K562 (cell line): ENCODE measurements around the gene BTF3L4. TPM values are rescaled to one million over a fixed set of nuclear protein-coding genes. Genes with fewer than 3 reads are reported as not detected.

ENCODE experiments used
- CEBPB ChIP-seq: fragments of 450-650 bp; IDR thresholded peaks from 2 replicates; pipeline ENCODE4 v1.6.1; 2016; ENCODE audit warnings: missing genetic modification characterization, missing compliant biosample characterization
- CSDE1 ChIP-seq, 2 experiments: fragments of 450-650 bp; IDR thresholded peaks; 2 replicates each; pipeline ENCODE4 v1.6.1; 2016; ENCODE audit warnings: mild to moderate bottlenecking in 1 of 2
- ESRRB ChIP-seq: fragments of 250-450 bp; sonication (Bioruptor Pico); IDR thresholded peaks from 2 replicates; pipeline ENCODE4 v1.5.0; 2020; ENCODE audit warnings: mild to moderate bottlenecking, moderate library complexity, borderline replicate concordance
- HMGN3 ChIP-seq: IDR thresholded peaks from 2 replicates; pipeline ENCODE4 v1.6.1; 2011; ENCODE audit warnings: borderline replicate concordance, low read depth, mild to moderate bottlenecking, mixed read lengths, low read length; ENCODE audit not compliant: insufficient read length; ENCODE audit errors: extremely low read depth
- KDM1A ChIP-seq, 2 experiments: fragments of 450-650 bp; IDR thresholded peaks; 2 replicates each; pipeline ENCODE4 v1.6.1; 2016; ENCODE audit warnings: mild to moderate bottlenecking in 2 of 2
- MCM2 ChIP-seq: fragments of 450-650 bp; IDR thresholded peaks from 2 replicates; pipeline ENCODE4 v1.6.1; 2017; ENCODE audit warnings: low read depth, mild to moderate bottlenecking
- MYNN ChIP-seq, 2 experiments: sonication (generic); formaldehyde crosslinking in 1 of 2; IDR thresholded peaks; 2 replicates each; pipeline versions ENCODE4 v1.5.0 to v1.6.1; 2016 to 2020; ENCODE audit warnings: antibody characterized with exemption in 1 of 2, missing genetic modification reagents in 1 of 2
- NONO ChIP-seq, 2 experiments: fragments of 200-400 bp in 1 of 2; fragments of 450-650 bp in 1 of 2; formaldehyde crosslinking in 1 of 2; IDR thresholded peaks; 2 replicates each; pipeline ENCODE4 v1.6.1; 2017; ENCODE audit warnings: low read depth in 2 of 2, mild to moderate bottlenecking in 2 of 2, moderate library complexity in 2 of 2, low read length in 1 of 2
- NR1H2 ChIP-seq: sonication (generic); formaldehyde crosslinking; IDR thresholded peaks from 2 replicates; pipeline ENCODE4 v1.4.0; 2020; ENCODE audit warnings: mild to moderate bottlenecking, missing genetic modification reagents
- POLR2H ChIP-seq: IDR thresholded peaks from 2 replicates; pipeline ENCODE4 v1.6.1; 2016; ENCODE audit warnings: missing genetic modification characterization, low read depth, mild to moderate bottlenecking, control low read depth, missing compliant biosample characterization, moderate library complexity
- PTRF ChIP-seq: fragments of 450-650 bp; IDR thresholded peaks from 2 replicates; pipeline ENCODE4 v1.6.1; 2016; ENCODE audit warnings: mild to moderate bottlenecking, missing genetic modification characterization, missing compliant biosample characterization
- RFX7 ChIP-seq: fragments of 250-450 bp; sonication (Bioruptor Pico); IDR thresholded peaks from 2 replicates; pipeline ENCODE4 v1.5.1; 2021; ENCODE audit warnings: mild to moderate bottlenecking
- SP1 ChIP-seq: sonication (generic); formaldehyde crosslinking; IDR thresholded peaks from 2 replicates; pipeline ENCODE4 v1.8.1; 2022; ENCODE audit warnings: mild to moderate bottlenecking, missing genetic modification reagents
- STAT5A ChIP-seq: IDR thresholded peaks from 2 replicates; pipeline ENCODE4 v1.6.1; 2012; ENCODE audit warnings: low read length, inconsistent platforms, borderline replicate concordance
- STAT5B ChIP-seq: fragments of 250-450 bp; sonication (Bioruptor Pico); IDR thresholded peaks from 2 replicates; pipeline ENCODE4 v1.8.0; 2021; ENCODE audit warnings: mild to moderate bottlenecking, inconsistent platforms
- ZNF124 ChIP-seq: sonication (generic); formaldehyde crosslinking; IDR thresholded peaks from 2 replicates; pipeline ENCODE4 v1.8.1; 2022; ENCODE audit warnings: missing genetic modification reagents
- ZNF134 ChIP-seq: fragments of 250-450 bp; sonication (Bioruptor Pico); conservative IDR thresholded peaks from 2 replicates; pipeline ENCODE4 v1.4.0; 2020
- ZNF324 ChIP-seq: fragments of 250-450 bp; sonication (Bioruptor Pico); IDR thresholded peaks from 2 replicates; pipeline ENCODE4 v1.4.0; 2020; ENCODE audit warnings: mild to moderate bottlenecking
- ZNF766 ChIP-seq: fragments of 200-800 bp; sonication (Bioruptor generic); conservative IDR thresholded peaks from 2 replicates; pipeline ENCODE4 v1.6.1; 2016; ENCODE audit warnings: missing genetic modification characterization, missing compliant biosample characterization
- polyA plus RNA-seq, 8 experiments: library from polyadenylated mRNA; depleted of rRNA in 4 of 8; stranded (reverse) in 5 of 8; unstranded in 3 of 8; fragments of >200 nt; fragmentation: Nextera tagmentation in 2 of 8; fragmentation: Illumina TruSeq in 1 of 8; extraction: Ambion mirVana in 2 of 8; extraction: Trizol in 1 of 8; gene quantifications; 2 replicates each; pipeline versions ENCODE4 v1.2.1 to v1.2.3, GENCODE V29; 2011 to 2014; ENCODE audit warnings: inconsistent platforms in 1 of 8, missing spikeins in 1 of 8
- total RNA-seq, 7 experiments: library from RNA; depleted of rRNA in 6 of 7; stranded (reverse); fragments of >200 nt in 6 of 7; fragmentation: Illumina TruSeq in 2 of 7; extraction: Trizol in 2 of 7; gene quantifications; 2 replicates each; pipeline versions ENCODE4 v1.2.1 to v1.2.3, GENCODE V29; 2011 to 2021; ENCODE audit warnings: low replicate concordance in 1 of 7
- TF ChIP-seq, protein P1 (sequence below): fragments of 250-450 bp; sonication (Bioruptor Pico); IDR thresholded peaks from 2 replicates; pipeline ENCODE4 v1.8.0; 2021; ENCODE audit warnings: moderate library complexity, mild to moderate bottlenecking, inconsistent platforms
- TF ChIP-seq, protein P2 (sequence below): fragments of 250-450 bp; sonication (Bioruptor Pico); IDR thresholded peaks from 2 replicates; pipeline ENCODE4 v1.4.0; 2020; ENCODE audit warnings: mild to moderate bottlenecking

The BTF3L4 gene
- total and polyA plus RNA-seq, 9 of the 15 experiments (the other 6 are each of a cell fraction or from before 2014, with no cell fraction given): 40.1 to 106 (median 88.8) TPM

DNA sequence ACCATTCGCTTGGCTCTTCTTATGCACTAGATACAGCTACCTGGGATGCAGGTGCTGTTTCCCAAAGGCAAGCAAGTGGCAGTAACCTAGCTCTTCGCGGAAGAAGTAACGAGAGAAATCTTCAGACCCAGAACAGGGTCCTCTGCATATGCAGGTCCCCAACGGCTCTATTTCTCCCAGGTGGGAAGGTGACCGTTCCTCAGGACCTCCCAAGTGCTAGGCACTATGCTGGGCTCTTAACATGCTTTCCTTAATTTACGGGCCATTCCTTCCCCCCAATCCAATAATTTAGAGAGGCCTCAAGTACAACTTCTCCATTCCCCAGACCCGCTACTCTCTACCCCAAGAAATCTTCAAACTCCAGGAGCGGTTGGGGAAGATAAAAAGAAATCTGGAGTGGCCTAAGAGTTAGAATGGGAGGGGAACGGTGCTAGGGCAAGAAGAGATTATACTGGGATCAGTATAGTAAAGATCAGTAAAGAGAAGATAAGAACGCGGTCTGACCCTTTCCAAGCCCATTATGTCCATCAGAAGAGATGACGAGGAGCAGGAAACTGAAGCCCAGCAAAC is 1.5 kb upstream of the BTF3L4 start (continued):
- no peak for TF ChIP-seq ZNF124
- no peak; a peak in 1 of 4 replicates for TF ChIP-seq CSDE1 (IDR thresholded peaks at IDR 0.05)
- no peak for TF ChIP-seq RFX7 (CRISPR knock-in tag)
- TF ChIP-seq ZNF766: peak; percentile 51; the same call in 1 of the 2 replicates
- TF ChIP-seq ESRRB (CRISPR knock-in tag): 0 out of 2 replicates have a peak, but pooled peaks have one; percentile 51
- TF ChIP-seq ZNF324: no peak
- TF ChIP-seq ZNF134: no peak
- no peak; a peak in 1 of 4 replicates for TF ChIP-seq NONO (IDR thresholded peaks at IDR 0.05; ENCODE audit: low read depth in 2 of 2, low read length in 1 of 2)
- TF ChIP-seq KDM1A (IDR thresholded peaks at IDR 0.05): peak; percentile 79 to 84; a peak in 3 of 4 replicates
- TF ChIP-seq PTRF (tag): no peak
- no peak for TF ChIP-seq NR1H2 (CRISPR knock-in tag)
- TF ChIP-seq, protein P1, sequence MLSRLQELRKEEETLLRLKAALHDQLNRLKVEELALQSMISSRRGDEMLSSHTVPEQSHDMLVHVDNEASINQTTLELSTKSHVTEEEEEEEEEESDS: no peak
- TF ChIP-seq STAT5B: no peak
- no peak for TF ChIP-seq MCM2
- TF ChIP-seq HMGN3: no peak
- TF ChIP-seq MYNN (IDR thresholded peaks at IDR 0.05): no peak
- TF ChIP-seq MYNN (CRISPR knock-in tag; IDR thresholded peaks at IDR 0.05): no peak
- TF ChIP-seq STAT5A: no peak
- TF ChIP-seq, protein P2, sequence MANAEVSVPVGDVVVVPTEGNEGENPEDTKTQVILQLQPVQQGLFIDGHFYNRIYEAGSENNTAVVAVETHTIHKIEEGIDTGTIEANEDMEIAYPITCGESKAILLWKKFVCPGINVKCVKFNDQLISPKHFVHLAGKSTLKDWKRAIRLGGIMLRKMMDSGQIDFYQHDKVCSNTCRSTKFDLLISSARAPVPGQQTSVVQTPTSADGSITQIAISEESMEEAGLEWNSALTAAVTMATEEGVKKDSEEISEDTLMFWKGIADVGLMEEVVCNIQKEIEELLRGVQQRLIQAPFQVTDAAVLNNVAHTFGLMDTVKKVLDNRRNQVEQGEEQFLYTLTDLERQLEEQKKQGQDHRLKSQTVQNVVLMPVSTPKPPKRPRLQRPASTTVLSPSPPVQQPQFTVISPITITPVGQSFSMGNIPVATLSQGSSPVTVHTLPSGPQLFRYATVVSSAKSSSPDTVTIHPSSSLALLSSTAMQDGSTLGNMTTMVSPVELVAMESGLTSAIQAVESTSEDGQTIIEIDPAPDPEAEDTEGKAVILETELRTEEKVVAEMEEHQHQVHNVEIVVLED (CRISPR knock-in tag): no peak
- TF ChIP-seq SP1 (CRISPR knock-in tag): no peak; the same call in 1 of the 2 replicates
- TF ChIP-seq POLR2H (tag): no peak
- TF ChIP-seq CEBPB (tag): no peak
